GM12872 (cell line): ENCODE results near the gene NRARP.

Source experiments
- TF ChIP-seq, protein P1 (sequence below): IDR thresholded peaks from 3 replicates; pipeline ENCODE4 v1.5.1; 2011; ENCODE audit warnings: low read depth, mild to moderate bottlenecking, low read length, moderate library complexity; ENCODE audit not compliant: insufficient read depth

The NRARP gene

DNA sequence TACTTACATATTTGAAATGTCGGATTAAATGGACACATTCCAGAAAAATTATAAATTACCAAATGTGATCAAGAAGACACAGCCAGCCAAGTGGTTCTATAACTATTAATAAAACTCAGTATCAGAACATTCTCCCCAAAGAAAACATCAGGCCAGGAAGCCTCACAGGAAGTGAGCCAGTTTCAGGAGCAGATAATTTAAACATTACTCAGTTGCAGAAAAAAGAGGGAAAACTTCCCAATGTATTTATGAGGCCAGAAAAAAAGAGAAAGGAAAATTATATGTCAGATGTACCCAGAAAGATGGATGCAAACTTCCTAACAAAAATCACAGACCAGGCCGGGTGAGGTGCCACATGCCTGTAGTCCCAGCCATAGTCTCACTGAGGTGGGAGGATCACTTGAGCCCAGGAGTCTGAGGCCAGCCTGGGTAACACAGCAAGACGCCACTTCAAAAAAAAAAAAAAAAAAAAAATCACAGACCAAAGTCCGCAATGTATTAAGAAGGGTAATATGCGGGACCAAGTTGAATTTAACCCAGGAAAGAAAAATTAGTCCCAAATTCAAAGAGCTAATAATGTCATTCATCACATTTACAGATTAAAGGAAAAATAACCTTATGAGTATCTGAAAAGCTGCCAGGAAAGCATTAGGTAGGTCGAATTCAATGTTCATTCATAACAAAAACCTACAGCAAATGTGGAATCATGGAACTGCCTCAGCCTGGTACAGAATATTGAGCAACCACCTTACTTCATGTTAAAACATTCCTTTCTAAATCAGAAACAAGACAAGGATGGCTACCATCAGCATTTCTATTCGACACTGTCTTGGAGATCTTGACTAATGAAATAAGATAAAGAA lies 37.2 kb upstream of the NRARP start:
- TF ChIP-seq, protein P1, sequence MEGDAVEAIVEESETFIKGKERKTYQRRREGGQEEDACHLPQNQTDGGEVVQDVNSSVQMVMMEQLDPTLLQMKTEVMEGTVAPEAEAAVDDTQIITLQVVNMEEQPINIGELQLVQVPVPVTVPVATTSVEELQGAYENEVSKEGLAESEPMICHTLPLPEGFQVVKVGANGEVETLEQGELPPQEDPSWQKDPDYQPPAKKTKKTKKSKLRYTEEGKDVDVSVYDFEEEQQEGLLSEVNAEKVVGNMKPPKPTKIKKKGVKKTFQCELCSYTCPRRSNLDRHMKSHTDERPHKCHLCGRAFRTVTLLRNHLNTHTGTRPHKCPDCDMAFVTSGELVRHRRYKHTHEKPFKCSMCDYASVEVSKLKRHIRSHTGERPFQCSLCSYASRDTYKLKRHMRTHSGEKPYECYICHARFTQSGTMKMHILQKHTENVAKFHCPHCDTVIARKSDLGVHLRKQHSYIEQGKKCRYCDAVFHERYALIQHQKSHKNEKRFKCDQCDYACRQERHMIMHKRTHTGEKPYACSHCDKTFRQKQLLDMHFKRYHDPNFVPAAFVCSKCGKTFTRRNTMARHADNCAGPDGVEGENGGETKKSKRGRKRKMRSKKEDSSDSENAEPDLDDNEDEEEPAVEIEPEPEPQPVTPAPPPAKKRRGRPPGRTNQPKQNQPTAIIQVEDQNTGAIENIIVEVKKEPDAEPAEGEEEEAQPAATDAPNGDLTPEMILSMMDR: no peak

DNA sequence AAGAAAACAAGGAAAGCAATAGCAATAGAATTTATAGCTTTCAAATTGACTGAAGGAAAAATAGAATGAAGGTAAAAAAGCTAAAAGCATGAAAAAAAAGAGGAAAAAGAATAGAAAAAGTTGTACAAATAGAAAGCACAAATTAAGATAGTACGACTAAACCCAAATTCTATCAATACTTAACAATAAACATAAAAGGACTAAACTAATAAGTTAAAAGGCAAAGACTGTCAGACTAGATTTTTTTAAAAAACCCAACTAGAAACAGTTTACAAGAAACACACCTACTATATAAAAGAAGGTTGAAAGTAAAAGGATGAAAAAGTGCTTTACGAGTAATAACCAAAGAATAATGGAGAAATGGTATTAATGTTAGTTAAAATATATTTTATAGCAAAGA lies 34.7 kb upstream of the NRARP start:
- TF ChIP-seq, protein P1: no peak

- TF ChIP-seq, protein P1: no peak
These were observed 31.1 kb upstream of the NRARP start for GRCh38 chr9:137333016-137333671.

GRCh38 chr9:137331929-137332328 lies 29.9 kb upstream of the NRARP start:
- TF ChIP-seq, protein P1: no peak

DNA sequence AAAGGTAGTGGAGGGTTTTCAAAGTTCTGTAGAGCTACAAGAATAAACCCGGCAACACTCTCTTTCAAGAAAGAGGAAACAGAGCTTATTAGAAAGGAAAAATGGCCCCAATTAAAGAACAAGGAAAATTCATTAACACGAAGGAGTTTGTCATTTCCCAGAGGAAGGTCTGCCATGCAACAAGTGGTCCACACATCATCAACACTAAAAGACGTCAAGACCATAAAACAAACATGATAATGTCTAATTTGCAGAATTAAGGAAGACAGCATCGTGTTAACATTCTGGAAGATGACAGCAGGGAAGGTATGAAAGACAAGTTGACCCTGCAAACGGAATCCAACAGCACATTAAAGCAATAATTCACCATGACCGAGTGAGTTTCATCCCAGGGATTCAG lies 28.6 kb upstream of the NRARP start:
- TF ChIP-seq, protein P1: no peak

GRCh38 chr9:137326445-137327065 lies 24.5 kb upstream of the NRARP start:
- TF ChIP-seq, protein P1: no peak

DNA sequence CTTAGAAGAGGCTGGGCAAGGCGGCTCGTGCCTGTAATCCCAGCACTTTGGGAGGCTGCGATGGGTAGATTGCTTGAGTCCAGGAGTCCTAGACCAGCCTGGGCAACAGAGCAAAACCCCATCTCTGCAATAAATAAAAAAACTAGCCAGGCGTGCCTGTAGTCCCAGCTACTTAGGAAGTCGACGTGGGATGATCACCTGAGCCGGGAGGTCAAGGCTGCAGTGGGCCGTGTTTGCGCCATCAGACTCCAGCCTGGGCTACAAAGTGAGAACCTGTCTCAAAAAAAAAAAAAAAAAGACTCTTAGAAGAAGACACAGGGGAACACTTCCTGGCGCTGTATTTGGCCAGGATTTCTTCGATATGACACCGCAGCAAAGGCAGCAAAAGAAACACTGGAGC lies 23.7 kb upstream of the NRARP start:
- TF ChIP-seq, protein P1: no peak
